Naive thymus-derived CD8-positive, alpha-beta T cell (primary cell): ENCODE results near the gene KIF13A. TPM values are rescaled to one million over a fixed set of nuclear protein-coding genes. Genes with fewer than 3 reads are reported as not detected.
"Not testable (repeated sequence)": the region's sequence is repeated elsewhere in the genome, so short reads cannot be mapped to it uniquely, and the experiment has no call there.

Experiments used
- ATAC-seq, 2 donors: fragments of 150-1000 bp; cut with Tn5 transposase in 1 of 2; sonication (Bioruptor Pico), chemical (Tn5 transposase) in 1 of 2; 1 replicate in 1 of 2; 2 replicates in 1 of 2; pipeline ENCODE4 v1.10.0; 2021; ENCODE audit warnings: mild to moderate bottlenecking in 2 of 2, moderate library complexity in 2 of 2
- POLR2A ChIA-PET: fragments of 350-600 bp; sonication (Branson Sonifier 250); formaldehyde crosslinking; loops from one replicate; lab custom pipeline; 2021; ENCODE audit warnings: antibody characterized with exemption; lab: Charles Lee
- DNase-seq, 10 donors: peaks; one replicate each; pipeline versions ENCODE4 v3.0.0 to v3.0.0-alpha.2; 2020 to 2022
- H3K27ac Mint-ChIP-seq, 10 donors: one replicate each; pipeline ENCODE4 v1.8.0; 2020 to 2022; ENCODE audit warnings: mild to moderate bottlenecking in 10 of 10, mixed read lengths in 10 of 10, moderate library complexity in 4 of 10, inconsistent platforms in 1 of 10
- H3K27me3 Mint-ChIP-seq, 5 donors: one replicate each; pipeline ENCODE4 v1.8.0; 2021 to 2022; ENCODE audit warnings: mixed read lengths in 5 of 5
- H3K36me3 Mint-ChIP-seq, 3 donors: one replicate each; pipeline ENCODE4 v1.8.0; 2020 to 2022; ENCODE audit warnings: mixed read lengths in 3 of 3, mild to moderate bottlenecking in 2 of 3, inconsistent platforms in 1 of 3
- H3K4me1 Mint-ChIP-seq, 4 donors: one replicate each; pipeline ENCODE4 v1.8.0; 2021 to 2022; ENCODE audit warnings: mixed read lengths in 4 of 4
- H3K4me3 Mint-ChIP-seq, 10 donors: one replicate each; pipeline ENCODE4 v1.8.0; 2020 to 2022; ENCODE audit warnings: mild to moderate bottlenecking in 10 of 10, mixed read lengths in 10 of 10, moderate library complexity in 6 of 10, inconsistent platforms in 1 of 10
- H3K9me3 Mint-ChIP-seq, 9 donors: one replicate each; pipeline ENCODE4 v1.8.0; 2020 to 2022; ENCODE audit warnings: mixed read lengths in 9 of 9, mild to moderate bottlenecking in 3 of 9, inconsistent platforms in 1 of 9, moderate library complexity in 1 of 9
- polyA plus RNA-seq, 3 donors: library from polyadenylated mRNA; unstranded; fragments of 300-500 nt; fragmentation: Illumina TruSeq; gene quantifications; one replicate each; pipeline ENCODE4 v1.2.3, GENCODE V29; 2021
- total RNA-seq, 8 experiments: library from RNA in 2 of 8; stranded (reverse) in 2 of 8; gene quantifications; one replicate each; pipeline ENCODE4 v1.2.3 and lab custom pipeline; 2021 to 2026

Gene KIF13A
- total and polyA plus RNA-seq, 5 experiments from 2014 or later: 0.49 to 0.81 TPM; not detected in 3

GRCh38 chr6:17740559-17741220 lies 246.7 kb downstream of the KIF13A start:
- DNase-seq (no peak), ATAC-seq (no peak)
- Mint-ChIP-seq H3K27ac (no peak overlapping the region), H3K4me1 (peaks cover 0 to 7% (median under 1%) of the 10 kb centered on the region in 4 donors), H3K36me3 (peaks cover 2 to 21% (median 10%) of the 10 kb centered on the region in 3 donors), H3K9me3 (peaks cover 9 to 36% (median 24%) of the 10 kb centered on the region in 9 donors), H3K27me3 (peaks cover 0 to 2% (median 0%) of the 10 kb centered on the region in 5 donors), H3K4me3 (no peak overlapping the region)
- POLR2A ChIA-PET: no interaction called here

- Mint-ChIP-seq H3K4me1 (no peaks in the 10 kb centered on the region), H3K4me3 (no peak overlapping the region), H3K27ac (no peak overlapping the region), H3K36me3 (peaks cover 2 to 21% (median 10%) of the 10 kb centered on the region in 3 donors), H3K9me3 (peaks cover 9 to 36% (median 24%) of the 10 kb centered on the region in 9 donors), H3K27me3 (peaks cover 0 to 2% (median 0%) of the 10 kb centered on the region in 5 donors)
- POLR2A ChIA-PET: no interaction called here
- no peak for DNase-seq
- ATAC-seq: no peak
Measured at GRCh38 chr6:17737704-17738252, 249.7 kb downstream of the KIF13A start.

DNA sequence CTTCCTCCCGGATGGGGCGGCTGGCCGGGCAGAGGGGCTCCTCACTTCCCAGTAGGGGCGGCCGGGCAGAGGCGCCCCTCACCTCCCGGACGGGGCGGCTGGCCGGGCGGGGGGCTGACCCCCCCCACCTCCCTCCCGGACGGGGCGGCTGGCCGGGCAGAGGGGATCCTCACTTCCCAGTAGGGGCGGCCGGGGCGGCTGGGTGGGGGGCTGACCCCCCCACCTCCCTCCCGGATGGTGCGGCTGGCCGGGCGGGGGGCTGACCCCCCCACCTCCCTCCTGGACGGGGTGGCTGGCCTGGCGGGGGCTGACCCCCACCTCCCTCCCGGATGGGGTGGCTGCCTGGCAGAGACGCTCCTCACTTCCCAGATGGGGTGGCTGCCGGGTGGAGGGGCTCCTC lies 252.1 kb downstream of the KIF13A start:
- H3K27me3 Mint-ChIP-seq, H3K4me1 Mint-ChIP-seq, ATAC-seq, POLR2A ChIA-PET, H3K4me3 Mint-ChIP-seq, H3K27ac Mint-ChIP-seq, DNase-seq: not testable (repeated sequence)
- Mint-ChIP-seq H3K9me3 (peaks cover 9 to 32% (median 22%) of the 10 kb centered on the region in 9 donors), H3K36me3 (peaks cover 2 to 21% (median 10%) of the 10 kb centered on the region in 3 donors)

GRCh38 chr6:17730078-17730704 lies 257.2 kb downstream of the KIF13A start:
- Mint-ChIP-seq H3K36me3 (no peaks in the 10 kb centered on the region), H3K9me3 (no peaks in the 10 kb centered on the region), H3K27me3 (peaks cover 0 to 2% (median 0%) of the 10 kb centered on the region in 5 donors), H3K4me3 (no peak overlapping the region), H3K27ac (no peak overlapping the region), H3K4me1 (no peaks in the 10 kb centered on the region)
- POLR2A ChIA-PET: no interaction called here
- ATAC-seq (no peak), DNase-seq (no peak)

DNA sequence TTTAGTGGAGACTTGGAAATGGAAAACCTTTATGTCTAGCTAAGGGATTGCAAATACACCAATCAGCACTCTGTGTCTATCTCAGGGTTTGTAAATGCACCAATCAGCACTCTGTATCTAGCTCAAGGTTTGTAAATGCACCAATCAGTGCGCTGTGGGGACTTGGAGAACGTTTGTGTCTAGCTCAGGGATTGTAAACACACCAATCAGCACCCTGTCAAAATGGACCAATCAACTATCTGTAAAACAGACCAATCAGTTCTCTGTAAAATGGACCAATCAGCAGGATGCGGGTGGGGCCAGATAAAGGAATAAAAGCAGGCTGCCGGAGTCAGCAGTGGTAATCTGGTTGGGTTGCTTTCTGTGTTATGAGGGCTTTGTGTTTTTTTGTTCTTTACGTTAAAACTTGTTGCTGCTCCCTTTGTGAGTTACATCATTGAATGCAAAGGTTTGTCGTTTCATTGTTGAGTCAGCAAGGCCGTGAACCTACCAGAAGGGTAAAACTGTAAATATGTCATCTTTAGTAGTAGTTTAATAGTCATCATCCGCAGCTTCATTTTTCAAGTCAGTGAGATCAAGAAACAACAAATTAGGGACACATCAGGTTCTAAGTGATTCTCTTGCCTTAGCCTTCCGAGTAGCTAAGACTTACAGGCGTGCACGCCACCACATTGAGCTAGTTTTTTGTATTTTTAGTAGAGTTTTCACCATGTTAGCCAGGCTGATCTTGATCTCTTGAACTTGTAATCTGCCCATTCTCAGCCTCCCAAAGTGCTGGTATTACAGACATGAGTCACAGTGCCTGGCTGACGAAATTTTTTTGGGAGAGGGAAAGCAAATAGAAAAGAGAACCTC lies 258.0 kb downstream of the KIF13A start:
- no peaks in the 10 kb centered on the region for H3K9me3 Mint-ChIP-seq
- H3K27me3 Mint-ChIP-seq: peaks cover 0 to 2% (median 0%) of the 10 kb centered on the region in 5 donors
- no peaks in the 10 kb centered on the region for H3K4me1 Mint-ChIP-seq
- DNase-seq: no peak
- ATAC-seq: no peak
- no peaks in the 10 kb centered on the region for H3K36me3 Mint-ChIP-seq
- POLR2A ChIA-PET: no interaction called here
- H3K4me3 Mint-ChIP-seq: no peak overlapping the region
- H3K27ac Mint-ChIP-seq: no peak overlapping the region

GRCh38 chr6:17728551-17729222 lies 258.7 kb downstream of the KIF13A start:
- Mint-ChIP-seq H3K27me3 (peaks cover 0 to 2% (median 0%) of the 10 kb centered on the region in 5 donors), H3K4me3 (no peak overlapping the region), H3K4me1 (no peaks in the 10 kb centered on the region), H3K27ac (no peak overlapping the region), H3K9me3 (no peaks in the 10 kb centered on the region), H3K36me3 (no peaks in the 10 kb centered on the region)
- no peak for ATAC-seq
- DNase-seq: no peak
- POLR2A ChIA-PET: no interaction called here

GRCh38 chr6:17725083-17725482 lies 262.4 kb downstream of the KIF13A start:
- ATAC-seq (no peak), DNase-seq (no peak)
- peaks cover 0 to 10% (median 3%) of the 10 kb centered on the region in 5 donors for H3K27me3 Mint-ChIP-seq
- no peaks in the 10 kb centered on the region for H3K36me3 Mint-ChIP-seq
- POLR2A ChIA-PET: interaction anchor here (0.7 kb wide), 1 partner anchor 17 kb away, joined by 3 read pairs; no protein-coding TSS in a partner anchor
- H3K4me3 Mint-ChIP-seq: no peak overlapping the region
- H3K4me1 Mint-ChIP-seq: no peaks in the 10 kb centered on the region
- H3K27ac Mint-ChIP-seq: no peak overlapping the region
- no peaks in the 10 kb centered on the region for H3K9me3 Mint-ChIP-seq

GRCh38 chr6:17724341-17724740 lies 263.1 kb downstream of the KIF13A start:
- Mint-ChIP-seq H3K36me3 (no peaks in the 10 kb centered on the region), H3K4me1 (no peaks in the 10 kb centered on the region), H3K27ac (no peak overlapping the region), H3K4me3 (no peak overlapping the region), H3K27me3 (peaks cover 0 to 10% (median 3%) of the 10 kb centered on the region in 5 donors), H3K9me3 (no peaks in the 10 kb centered on the region)
- ATAC-seq: no peak
- POLR2A ChIA-PET: no interaction called here
- no peak for DNase-seq

GRCh38 chr6:17721671-17722070 lies 265.8 kb downstream of the KIF13A start:
- DNase-seq (no peak), ATAC-seq (no peak)
- Mint-ChIP-seq H3K9me3 (no peaks in the 10 kb centered on the region), H3K27me3 (peaks cover 0 to 10% (median 3%) of the 10 kb centered on the region in 5 donors), H3K27ac (peak overlapping the region in 1 of 10 donors; percentile 14), H3K4me3 (no peak overlapping the region), H3K4me1 (no peaks in the 10 kb centered on the region), H3K36me3 (no peaks in the 10 kb centered on the region)
- POLR2A ChIA-PET: no interaction called here

GRCh38 chr6:17719323-17720041 lies 268.0 kb downstream of the KIF13A start:
- POLR2A ChIA-PET: no interaction called here
- no peaks in the 10 kb centered on the region for H3K9me3 Mint-ChIP-seq
- H3K36me3 Mint-ChIP-seq: no peaks in the 10 kb centered on the region
- DNase-seq (no peak), ATAC-seq (no peak)
- H3K27me3 Mint-ChIP-seq: peaks cover 0 to 10% (median 3%) of the 10 kb centered on the region in 5 donors
- no peak overlapping the region for H3K27ac Mint-ChIP-seq
- peaks cover 0 to 9% (median under 1%) of the 10 kb centered on the region in 4 donors for H3K4me1 Mint-ChIP-seq
- no peak overlapping the region for H3K4me3 Mint-ChIP-seq

GRCh38 chr6:17716221-17716620 lies 271.2 kb downstream of the KIF13A start:
- H3K9me3 Mint-ChIP-seq: no peaks in the 10 kb centered on the region
- no peak for DNase-seq
- H3K27me3 Mint-ChIP-seq: peaks cover 0 to 2% (median 0%) of the 10 kb centered on the region in 5 donors
- peak overlapping the region in 1 of 10 donors; percentile 25 for H3K27ac Mint-ChIP-seq
- no peak overlapping the region for H3K4me3 Mint-ChIP-seq
- H3K4me1 Mint-ChIP-seq: peaks cover 0 to 14% (median under 1%) of the 10 kb centered on the region in 4 donors
- H3K36me3 Mint-ChIP-seq: no peaks in the 10 kb centered on the region
- ATAC-seq: no peak
- POLR2A ChIA-PET: no interaction called here
